Thyroid gland (tissue), 4 donors: ENCODE results near the gene LSP1. TPM values are rescaled to one million over a fixed set of nuclear protein-coding genes. Genes with fewer than 3 reads are reported as not detected.

Experiments used
- DNase-seq, 2 donors: peaks; one replicate each; pipeline ENCODE4 v3.0.0-alpha.2; 2019
- H3K27ac ChIP-seq, 3 donors: fragments of 200-600 bp; sonication (generic); 1 replicate in 2 of 3; 2 replicates in 1 of 3; pipeline ENCODE4 v1.5.1; 2016 to 2019; ENCODE audit warnings: mild to moderate bottlenecking in 1 of 3, moderate library complexity in 1 of 3
- H3K27me3 ChIP-seq: fragments of 200-600 bp; sonication (generic); one replicate; pipeline ENCODE4 v1.5.1; 2019
- H3K36me3 ChIP-seq, 2 donors: fragments of 200-600 bp; sonication (generic); one replicate each; pipeline ENCODE4 v1.5.1; 2016 to 2019
- H3K4me1 ChIP-seq, 2 donors: fragments of 200-600 bp; sonication (generic); one replicate each; pipeline ENCODE4 v1.5.1; 2017 to 2019
- H3K4me3 ChIP-seq, 3 donors: fragments of 200-600 bp; sonication (generic); replicated peaks in 1 of 3; 1 replicate in 2 of 3; 2 replicates in 1 of 3; pipeline ENCODE4 v1.5.1; 2016; ENCODE audit warnings: mild to moderate bottlenecking in 1 of 3
- H3K9me3 ChIP-seq: fragments of 200-600 bp; sonication (generic); one replicate; pipeline ENCODE4 v1.5.1; 2017
- POLR2A ChIP-seq, 2 donors: fragments of 450-650 bp; IDR thresholded peaks; one replicate each; pipeline ENCODE4 v1.6.1; 2017; ENCODE audit warnings: antibody characterized with exemption in 2 of 2, mild to moderate bottlenecking in 2 of 2, moderate library complexity in 1 of 2
- WGBS, 2 donors: methylation state at CpG; one replicate each; pipeline ENCODE4 v1.1.5; 2017; 5-methylcytosine and 5-hydroxymethylcytosine counted together
- intact Hi-C: fragments of 100-400 bp; cut with DNase I; formaldehyde crosslinking; loops from one replicate; pipeline ENCODE4 v1.15.1; 2023
- total RNA-seq, 4 donors: library from RNA; depleted of rRNA; stranded (reverse); fragments of >200 nt; gene quantifications; one replicate each; pipeline ENCODE4 v1.2.3, GENCODE V29; 2016
- TF ChIP-seq, protein P1 (sequence below), 6 experiments: fragments of 200-600 bp in 3 of 6; fragments of 450-650 bp in 3 of 6; sonication (generic) in 3 of 6; IDR thresholded peaks; one replicate each; pipeline ENCODE4 v1.5.1; 2016 to 2019; ENCODE audit warnings: antibody characterized with exemption in 6 of 6, mild to moderate bottlenecking in 2 of 6, inconsistent platforms in 1 of 6, moderate library complexity in 1 of 6

The LSP1 gene
- total RNA-seq, 4 donors from 2014 or later, result 6.7 to 26.1 (median 10.5) TPM

DNA sequence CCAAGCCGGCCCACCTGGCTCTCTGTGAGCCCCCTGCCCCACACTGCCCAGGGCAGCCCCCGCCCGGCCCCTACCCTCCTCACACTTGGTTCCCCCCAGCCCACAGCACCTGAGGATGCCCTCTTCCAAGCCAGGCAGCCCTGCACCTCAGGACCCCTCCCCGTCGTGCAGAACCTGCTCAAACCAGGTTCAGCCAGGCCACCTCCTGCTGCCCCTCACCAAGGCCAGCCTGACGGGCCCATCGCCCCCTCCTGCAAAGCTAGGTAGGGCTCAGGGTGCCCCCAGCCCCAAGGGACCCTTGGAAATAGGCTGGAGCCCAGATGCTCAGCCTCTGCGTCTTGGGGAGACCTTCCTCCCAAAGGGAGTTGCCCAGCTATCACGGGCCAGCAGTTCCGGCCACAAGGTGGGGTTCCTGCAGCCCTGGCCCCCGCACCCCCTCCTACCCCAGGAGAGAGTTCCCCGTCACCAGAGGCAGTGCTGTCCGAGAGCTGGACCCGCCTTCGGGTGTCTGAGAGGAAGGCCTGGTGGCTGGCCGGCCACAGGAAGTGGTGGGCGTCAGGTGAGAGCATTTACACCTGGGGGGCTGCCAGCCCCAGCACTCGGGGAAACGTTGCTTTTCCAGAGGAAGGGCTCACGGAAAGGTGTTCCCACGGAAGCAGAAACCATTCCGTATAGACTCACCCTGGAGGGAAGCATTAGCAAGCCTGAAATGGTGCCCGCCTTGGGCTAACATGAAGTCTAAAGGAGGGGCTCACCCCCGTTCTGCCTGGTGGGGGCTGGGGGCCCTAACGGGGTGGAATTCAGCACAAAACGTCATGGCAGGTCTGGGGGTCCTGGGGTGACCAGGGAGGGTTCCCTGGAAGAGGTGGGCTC, 21.3 kb upstream of the LSP1 start:
- Histone ChIP-seq H3K27ac (no peak overlapping the region), H3K4me1 (peaks cover 0 to 24% of the 10 kb centered on the region in 2 donors), H3K27me3 (no peaks in the 10 kb centered on the region)

DNA sequence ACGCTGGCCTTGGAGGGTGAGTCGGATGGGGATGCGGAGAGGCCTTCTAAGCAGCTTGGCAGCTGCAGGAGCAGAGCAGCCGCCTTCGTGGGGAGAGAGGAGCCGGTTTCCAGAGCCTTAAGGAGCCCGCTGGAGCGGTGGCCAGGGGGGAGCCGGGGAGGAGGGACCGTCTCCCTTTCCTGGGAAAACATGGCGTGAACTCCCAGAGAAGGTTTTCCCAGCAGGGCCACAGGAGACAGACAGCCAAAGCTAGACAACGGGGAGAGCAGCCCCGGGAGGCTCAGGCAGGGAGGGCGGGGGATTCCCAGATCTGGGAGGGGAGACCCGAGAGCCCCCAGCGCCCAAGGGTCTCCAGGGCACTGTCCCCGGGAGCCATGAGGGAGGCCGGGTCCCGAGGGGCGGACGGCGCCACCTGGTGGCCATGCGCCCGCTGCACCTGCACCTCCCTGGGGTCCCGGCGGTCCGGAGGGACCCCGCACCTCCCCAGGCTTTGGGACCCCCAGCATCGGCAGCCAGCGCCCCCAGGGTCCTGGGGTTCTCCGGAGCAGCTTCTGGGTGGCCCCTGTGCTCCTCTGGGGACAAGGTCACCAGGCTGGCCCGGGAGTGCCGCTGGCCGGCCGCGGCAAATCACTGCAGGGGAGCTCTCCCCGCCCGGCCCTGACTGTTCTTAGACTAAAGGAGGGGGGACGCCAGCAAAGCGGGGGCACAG, 20.5 kb upstream of the LSP1 start:
- intact Hi-C loops, result loop anchor here (1.0 to 10.0 kb wide), 3 partner anchors 139 to 322 kb away; no protein-coding TSS in a partner anchor

More for the DNA sequence above, 21.3 kb upstream of the LSP1 start:
- no peaks in the 10 kb centered on the region for H3K36me3 ChIP-seq
- no peak for DNase-seq
- TF ChIP-seq POLR2A (IDR thresholded peaks at IDR 0.05), result no peak
- TF ChIP-seq, protein P1, sequence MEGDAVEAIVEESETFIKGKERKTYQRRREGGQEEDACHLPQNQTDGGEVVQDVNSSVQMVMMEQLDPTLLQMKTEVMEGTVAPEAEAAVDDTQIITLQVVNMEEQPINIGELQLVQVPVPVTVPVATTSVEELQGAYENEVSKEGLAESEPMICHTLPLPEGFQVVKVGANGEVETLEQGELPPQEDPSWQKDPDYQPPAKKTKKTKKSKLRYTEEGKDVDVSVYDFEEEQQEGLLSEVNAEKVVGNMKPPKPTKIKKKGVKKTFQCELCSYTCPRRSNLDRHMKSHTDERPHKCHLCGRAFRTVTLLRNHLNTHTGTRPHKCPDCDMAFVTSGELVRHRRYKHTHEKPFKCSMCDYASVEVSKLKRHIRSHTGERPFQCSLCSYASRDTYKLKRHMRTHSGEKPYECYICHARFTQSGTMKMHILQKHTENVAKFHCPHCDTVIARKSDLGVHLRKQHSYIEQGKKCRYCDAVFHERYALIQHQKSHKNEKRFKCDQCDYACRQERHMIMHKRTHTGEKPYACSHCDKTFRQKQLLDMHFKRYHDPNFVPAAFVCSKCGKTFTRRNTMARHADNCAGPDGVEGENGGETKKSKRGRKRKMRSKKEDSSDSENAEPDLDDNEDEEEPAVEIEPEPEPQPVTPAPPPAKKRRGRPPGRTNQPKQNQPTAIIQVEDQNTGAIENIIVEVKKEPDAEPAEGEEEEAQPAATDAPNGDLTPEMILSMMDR (IDR thresholded peaks at IDR 0.05), result no peak
- H3K9me3 ChIP-seq, result no peaks in the 10 kb centered on the region
- intact Hi-C loops, result loop anchor here (1.0 to 10.0 kb wide), 3 partner anchors 138 to 323 kb away; no protein-coding TSS in a partner anchor
- 61 to 62% methylated on average over 15 to 19 of the region's 26 CpGs for WGBS, 2 donors
- no peak overlapping the region for H3K4me3 ChIP-seq

DNA sequence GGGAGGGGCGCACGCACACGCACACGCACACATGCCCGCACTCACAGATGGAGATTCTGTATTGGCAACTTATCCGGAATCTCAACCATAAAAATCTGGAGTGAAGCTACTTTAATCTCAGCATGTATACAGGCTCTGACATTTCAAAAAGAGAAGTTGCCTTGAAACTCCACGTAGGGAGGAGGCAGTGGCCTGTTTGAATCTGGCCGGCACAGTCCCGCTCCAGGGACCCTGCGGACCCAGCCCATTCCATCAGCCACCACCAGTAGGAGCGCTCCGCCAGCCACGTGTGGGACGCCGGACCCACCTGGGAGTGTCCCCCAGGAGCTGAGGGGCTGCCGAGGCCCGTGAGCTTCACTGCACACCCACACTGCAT, 20.0 kb upstream of the LSP1 start:
- Histone ChIP-seq H3K9me3 (no peaks in the 10 kb centered on the region), H3K4me3 (no peak overlapping the region), H3K36me3 (no peaks in the 10 kb centered on the region), H3K27ac (no peak overlapping the region), H3K4me1 (peaks cover 0 to 17% of the 10 kb centered on the region in 2 donors), H3K27me3 (no peaks in the 10 kb centered on the region)
- WGBS, 2 donors, result 33 to 45% methylated on average over 7 to 16 of the region's 17 CpGs
- DNase-seq, result no peak
- intact Hi-C loops, result loop anchor here (1.0 to 10.0 kb wide), 3 partner anchors 140 to 322 kb away; no protein-coding TSS in a partner anchor
- TF ChIP-seq POLR2A (IDR thresholded peaks at IDR 0.05), result no peak
- TF ChIP-seq, protein P1 (IDR thresholded peaks at IDR 0.05), result no peak

More for the DNA sequence above, 20.5 kb upstream of the LSP1 start:
- WGBS, 2 donors, result 26 to 31% methylated on average over 13 to 19 of the region's 40 CpGs
- Histone ChIP-seq H3K27ac (no peak overlapping the region), H3K36me3 (no peaks in the 10 kb centered on the region), H3K9me3 (no peaks in the 10 kb centered on the region), H3K4me1 (peaks cover 0 to 16% of the 10 kb centered on the region in 2 donors), H3K27me3 (no peaks in the 10 kb centered on the region), H3K4me3 (no peak overlapping the region)
- DNase-seq, result peak; percentile 51
- TF ChIP-seq, protein P1 (IDR thresholded peaks at IDR 0.05), result peak; percentile 68 to 97 (median 90)
- no peak for TF ChIP-seq POLR2A (IDR thresholded peaks at IDR 0.05)

DNA sequence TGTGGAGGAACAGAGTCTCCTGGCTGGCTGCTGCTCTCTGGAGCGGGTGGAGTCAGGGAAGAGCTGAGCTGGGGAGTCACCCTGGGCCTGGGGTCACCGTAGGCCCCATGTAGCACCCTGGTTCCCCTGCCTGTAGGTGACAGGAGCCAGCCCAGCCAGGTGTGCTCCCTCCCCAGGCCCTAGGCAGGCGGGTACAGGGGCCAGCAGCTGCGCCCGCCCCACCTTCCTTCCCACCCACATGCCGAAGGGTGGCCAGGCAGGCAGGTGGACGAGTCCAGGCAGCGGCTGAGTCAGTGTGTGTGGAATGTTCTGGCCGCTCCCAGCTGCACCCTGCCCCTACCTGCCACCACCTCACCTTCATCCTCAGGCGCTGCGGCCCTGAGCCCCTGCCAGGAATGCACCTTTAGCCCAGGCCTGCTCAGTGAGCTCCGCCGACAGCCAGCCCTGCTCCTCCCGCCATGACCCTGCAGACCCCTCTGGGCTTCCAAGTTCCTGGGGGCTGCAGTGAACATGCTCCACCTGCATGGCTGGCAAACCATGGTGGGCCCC, 18.7 kb upstream of the LSP1 start:
- no peaks in the 10 kb centered on the region for H3K9me3 ChIP-seq
- no peak overlapping the region for H3K27ac ChIP-seq
- intact Hi-C loops, result loop anchor here (5.0 to 10.0 kb wide), 2 partner anchors 182 to 321 kb away; no protein-coding TSS in a partner anchor
- TF ChIP-seq POLR2A (IDR thresholded peaks at IDR 0.05), result no peak
- TF ChIP-seq, protein P1 (IDR thresholded peaks at IDR 0.05), result peak in 1 of 6 experiments; percentile 3
- no peaks in the 10 kb centered on the region for H3K27me3 ChIP-seq
- no peak overlapping the region for H3K4me3 ChIP-seq
- no peaks in the 10 kb centered on the region for H3K36me3 ChIP-seq
- peaks cover 0 to 19% of the 10 kb centered on the region in 2 donors for H3K4me1 ChIP-seq
- WGBS, 2 donors, result 87 to 91% methylated on average over 4 to 12 of the region's 14 CpGs
- peak in 1 of 2 donors; percentile 22 for DNase-seq
